T-helper 1 cell treated with Interleukin-12 subunit alpha and Interleukin-12 subunit beta and Interleukin-4 antibody, amounts not matched to agents 30 ng/mL and 1 ng/mL, for 36 hours (primary cell): ENCODE measurements around the gene TECTA. TPM values are rescaled to one million over a fixed set of nuclear protein-coding genes. Genes with fewer than 3 reads are reported as not detected.

Experiments
- intact Hi-C: fragments of 100-400 bp; cut with micrococcal nuclease; formaldehyde crosslinking; loops from one replicate; pipeline ENCODE4 v1.15.1; 2024
- total RNA-seq: library from RNA; stranded (reverse); gene quantifications from 2 replicates; pipeline ENCODE4 v1.2.3, GENCODE V29; 2022

TECTA gene
- total RNA-seq: 0.29 and 0.32 TPM in 2 replicates

- intact Hi-C loops: no loop called here
Observed at GRCh38 chr11:121100943-121101342, at the start of gene TECTA. Gene TECTA, plus strand, starts transcription at chr11:121101243. Its CDS starts 1,423 bp downstream, at chr11:121102666.

DNA sequence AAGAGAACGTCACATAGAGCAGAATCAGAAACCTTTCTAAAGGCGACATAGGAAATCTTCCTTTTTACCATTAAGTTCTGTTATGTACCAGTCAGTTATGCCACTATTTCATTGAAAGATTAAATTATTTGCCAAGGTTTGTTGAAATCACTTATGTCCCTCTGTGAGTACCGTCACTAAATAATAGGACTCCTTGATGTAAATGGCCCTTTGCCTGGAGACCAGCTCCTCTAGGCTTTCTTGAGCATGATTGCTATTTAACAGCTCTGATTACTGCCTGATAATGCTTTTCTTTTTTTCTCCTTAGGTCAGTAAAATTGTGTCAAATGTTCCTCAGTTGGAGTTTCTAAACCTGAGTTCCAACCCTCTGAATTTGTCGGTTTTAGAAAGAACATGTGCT lies 47.8 kb upstream of the TECTA start:
- intact Hi-C loops: no loop called here

DNA sequence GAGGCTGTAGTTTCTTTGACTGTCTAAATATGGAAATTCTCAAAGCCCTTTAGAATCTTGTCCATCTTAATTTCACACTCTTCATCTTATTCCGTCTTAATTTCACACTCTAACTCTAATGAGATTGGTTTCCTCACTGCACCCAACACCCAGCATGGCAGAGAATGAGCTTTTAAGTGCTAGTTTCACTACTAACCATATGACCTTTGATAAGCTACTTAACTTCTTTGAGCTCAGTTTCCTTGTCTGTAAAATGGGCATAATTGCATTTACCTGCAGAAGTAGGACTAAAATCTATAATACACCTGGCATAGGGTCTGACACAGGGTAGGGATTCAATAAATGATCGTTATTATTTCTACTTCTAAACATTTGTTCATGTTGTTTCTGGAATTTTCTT lies 46.8 kb upstream of the TECTA start:
- intact Hi-C loops: no loop called here

DNA sequence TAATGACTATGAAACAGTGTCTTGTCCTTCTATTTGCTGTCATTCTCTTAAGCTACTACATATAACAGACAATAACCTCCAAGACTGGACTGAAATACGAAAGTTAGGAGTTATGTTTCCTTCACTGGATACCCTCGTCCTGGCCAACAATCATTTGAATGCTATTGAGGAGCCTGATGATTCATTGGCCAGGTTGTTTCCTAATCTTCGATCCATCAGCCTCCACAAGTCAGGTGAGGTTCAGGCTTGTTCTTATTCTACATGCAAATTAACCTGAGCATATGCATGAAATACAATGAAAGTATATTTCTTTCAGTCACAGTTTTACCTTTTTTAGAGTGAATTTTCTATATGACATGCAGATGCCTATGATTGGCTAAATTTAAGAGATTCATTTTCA lies 46.0 kb upstream of the TECTA start:
- intact Hi-C loops: no loop called here

DNA sequence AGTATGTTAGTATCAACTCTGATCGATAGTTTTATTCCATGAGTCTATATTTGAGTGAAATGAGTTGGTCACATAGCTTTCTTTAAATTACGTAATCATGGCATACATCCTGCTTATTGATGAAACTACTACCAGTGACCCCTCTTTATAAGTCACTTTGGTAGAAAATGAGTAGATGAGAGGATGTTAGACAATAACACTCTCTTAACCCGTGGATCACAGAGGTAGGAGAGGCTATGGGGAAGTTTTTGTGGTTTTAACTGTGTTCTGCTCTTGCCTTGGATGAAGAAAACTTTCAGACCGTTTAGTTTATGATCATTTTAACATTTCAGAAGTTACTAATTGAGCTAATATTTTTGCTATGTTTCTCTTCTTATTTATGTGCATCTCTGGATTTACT lies 43.1 kb upstream of the TECTA start:
- intact Hi-C loops: loop anchor here (2.0 kb wide), 1 partner anchor 21 kb away; no protein-coding TSS in a partner anchor

- intact Hi-C loops: loop anchor here (2.0 kb wide), 1 partner anchor 22 kb away; no protein-coding TSS in a partner anchor
Observed at GRCh38 chr11:121058941-121059340, 42.1 kb upstream of the TECTA start.

DNA sequence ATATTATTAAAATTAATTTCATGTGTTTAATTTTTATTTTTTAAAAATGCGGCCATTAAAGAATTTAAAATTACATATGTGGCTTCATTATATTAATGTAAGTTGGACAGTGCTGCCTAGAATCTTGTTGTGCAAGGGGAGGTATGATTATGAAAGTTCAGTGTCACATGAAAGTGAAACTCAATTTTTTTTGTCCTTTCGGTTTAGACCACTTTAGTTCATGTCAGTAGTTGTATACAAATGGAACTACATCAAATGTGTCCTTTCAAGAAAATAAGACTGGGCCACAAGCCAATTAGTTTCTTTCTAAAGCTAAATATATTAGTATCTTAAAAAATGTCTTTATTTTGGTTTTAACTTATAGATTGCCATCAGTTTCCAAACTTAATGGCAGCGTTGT lies 41.4 kb upstream of the TECTA start:
- intact Hi-C loops: loop anchor here (2.0 kb wide), 1 partner anchor 23 kb away; no protein-coding TSS in a partner anchor

DNA sequence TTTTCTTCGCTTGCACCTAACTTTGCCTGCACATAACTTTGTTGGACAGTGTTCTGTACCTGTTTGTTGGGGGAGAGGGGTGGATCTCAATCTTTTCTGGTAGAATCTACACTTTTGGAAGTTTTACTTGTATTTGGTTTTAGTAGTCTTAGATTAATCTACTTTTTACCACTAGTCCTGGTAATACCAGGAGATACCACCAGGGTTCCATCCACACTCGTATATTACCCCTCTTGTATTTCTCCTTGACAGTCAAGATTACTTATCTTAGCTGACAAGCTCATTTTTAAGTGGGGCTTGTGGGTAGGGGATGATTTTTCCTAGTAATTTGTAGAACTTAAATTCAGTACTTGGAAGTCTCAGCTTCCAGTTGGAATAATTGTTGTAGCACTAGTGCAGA lies 37.3 kb upstream of the TECTA start:
- intact Hi-C loops: no loop called here

DNA sequence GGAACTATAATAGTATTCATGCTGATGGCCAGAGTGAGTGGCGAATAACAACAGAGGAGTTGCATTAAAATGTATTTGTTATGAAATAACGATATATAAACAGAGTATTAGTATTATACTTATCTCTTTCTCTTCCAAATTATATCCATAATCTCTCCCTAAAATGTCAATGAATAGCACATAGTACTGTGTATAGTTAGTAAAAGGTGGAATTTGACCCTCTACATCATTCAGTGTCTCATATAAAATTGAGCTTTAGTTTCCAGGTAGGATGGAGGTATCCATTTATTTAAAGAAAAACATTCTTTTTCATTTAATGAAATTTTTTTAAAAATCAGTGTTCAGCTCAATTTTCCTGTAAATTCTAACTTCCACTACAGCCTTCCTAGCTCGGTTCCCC lies 34.4 kb upstream of the TECTA start:
- intact Hi-C loops: no loop called here

GRCh38 chr11:121067026-121067425 lies 34.0 kb upstream of the TECTA start:
- intact Hi-C loops: no loop called here

DNA sequence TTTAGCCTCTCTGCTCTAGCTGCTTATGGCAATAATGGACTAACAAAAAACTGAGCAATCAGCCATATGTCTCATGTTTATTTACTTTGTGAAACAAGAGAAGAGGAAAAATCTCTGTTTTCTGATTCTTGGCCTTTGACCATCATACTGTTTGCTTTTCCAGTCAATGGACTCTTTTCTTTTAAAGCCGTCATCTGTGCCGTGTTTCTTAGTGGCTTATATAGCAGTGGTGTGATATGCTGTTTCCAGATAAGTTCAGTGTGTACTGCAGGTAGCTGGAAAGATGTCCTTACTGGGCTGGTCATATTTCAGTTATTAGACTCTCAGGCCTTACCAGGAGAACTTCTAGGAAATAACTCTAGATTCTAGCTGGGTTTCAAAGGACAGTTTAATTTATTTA lies 33.6 kb upstream of the TECTA start:
- intact Hi-C loops: no loop called here

- intact Hi-C loops: no loop called here
Observed at GRCh38 chr11:121067962-121068647, 32.9 kb upstream of the TECTA start.

- intact Hi-C loops: no loop called here
Observed at GRCh38 chr11:121068787-121069186, 32.3 kb upstream of the TECTA start.

DNA sequence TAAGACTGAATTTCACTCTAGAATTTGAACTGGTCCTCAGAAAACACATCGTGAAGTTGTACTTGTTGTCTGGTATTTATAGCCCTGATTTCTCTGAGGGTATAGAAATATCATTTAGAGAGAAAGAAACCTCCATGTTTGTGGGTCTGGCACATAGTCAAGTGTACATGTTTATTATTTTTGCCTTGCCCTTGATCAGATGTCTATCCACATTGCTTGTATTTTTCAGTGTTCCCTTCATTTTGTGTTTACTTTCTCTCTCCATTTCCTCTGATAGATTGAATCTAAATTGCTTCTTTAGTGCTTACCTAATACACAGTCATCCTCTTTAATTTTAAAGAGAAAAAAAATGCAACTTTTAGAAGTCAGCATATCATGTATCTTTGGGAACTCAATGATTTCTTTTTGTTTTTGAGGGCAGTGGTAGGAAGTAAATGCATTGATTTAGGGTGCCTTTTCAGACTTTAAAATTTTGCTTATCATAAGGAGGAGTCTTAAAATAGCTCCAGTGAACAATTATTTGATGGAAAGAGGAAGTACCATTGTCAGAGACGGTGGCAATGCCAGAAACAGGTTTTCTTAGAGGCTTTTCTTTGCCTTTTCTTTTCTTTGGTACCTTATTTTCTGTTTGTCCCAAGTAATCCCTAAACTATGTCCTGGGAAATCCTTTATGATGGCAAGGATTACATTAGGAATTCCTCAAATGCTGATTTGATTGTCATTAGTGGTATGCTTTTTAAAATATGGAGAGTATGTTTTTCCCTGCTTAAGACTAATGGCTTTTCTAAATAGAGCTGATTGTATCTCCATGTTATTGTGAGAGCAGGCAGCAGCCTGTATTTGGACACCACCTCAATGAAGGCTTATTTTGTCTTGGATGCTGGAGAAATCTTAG lies 29.8 kb upstream of the TECTA start:
- intact Hi-C loops: no loop called here

DNA sequence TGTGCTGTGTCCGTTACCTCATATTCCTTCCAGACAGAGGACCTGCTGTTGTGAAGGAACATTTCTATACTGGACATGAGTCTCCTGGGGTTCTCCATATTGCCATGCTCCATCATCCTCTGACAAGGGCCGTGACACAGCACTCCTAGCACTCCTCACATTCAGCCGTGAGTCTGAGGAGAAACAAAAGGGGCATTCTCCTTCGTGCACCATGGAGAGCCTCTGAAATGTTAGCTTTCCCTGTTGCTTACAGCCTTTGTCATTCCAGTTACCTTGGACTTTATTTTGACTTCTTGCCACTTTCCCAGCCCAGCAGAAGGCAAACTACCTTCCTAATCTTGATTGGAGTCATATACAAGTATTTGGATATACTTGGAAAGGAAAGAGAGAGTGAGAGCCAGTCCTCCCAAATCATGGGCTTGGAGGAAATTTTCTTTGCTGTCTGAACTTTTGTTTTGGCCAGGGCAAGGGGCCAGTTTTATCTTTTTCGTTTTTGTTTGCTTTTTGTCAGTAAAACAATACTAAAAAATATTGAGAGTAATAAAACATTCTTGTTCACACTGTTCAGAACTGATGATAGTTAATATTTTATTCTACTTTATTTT lies 29.1 kb upstream of the TECTA start:
- intact Hi-C loops: no loop called here

GRCh38 chr11:121081321-121081720 lies 19.7 kb upstream of the TECTA start:
- intact Hi-C loops: no loop called here

- intact Hi-C loops: no loop called here
Observed at GRCh38 chr11:121082219-121082618, 18.8 kb upstream of the TECTA start.

DNA sequence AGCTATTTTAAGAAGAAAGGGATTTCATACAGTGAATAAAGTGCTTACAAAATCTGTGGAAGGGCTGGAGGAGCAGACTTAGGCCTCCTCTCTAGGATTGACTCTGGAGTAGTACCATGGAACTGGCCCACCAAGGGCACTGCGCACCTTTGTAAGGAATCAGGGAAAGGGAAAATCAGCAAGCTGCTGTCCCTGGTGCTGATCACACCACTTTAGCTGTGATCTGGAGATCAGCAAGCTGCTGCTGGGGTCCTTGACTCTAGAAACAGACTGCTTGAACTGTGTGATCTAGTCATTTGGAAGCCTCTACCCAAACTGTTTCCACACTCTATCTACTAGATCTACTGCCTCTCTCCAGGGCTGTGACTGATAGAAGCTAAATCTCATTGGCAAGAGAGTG lies 18.4 kb upstream of the TECTA start:
- intact Hi-C loops: no loop called here

GRCh38 chr11:121086866-121087265 lies 14.2 kb upstream of the TECTA start:
- intact Hi-C loops: no loop called here

DNA sequence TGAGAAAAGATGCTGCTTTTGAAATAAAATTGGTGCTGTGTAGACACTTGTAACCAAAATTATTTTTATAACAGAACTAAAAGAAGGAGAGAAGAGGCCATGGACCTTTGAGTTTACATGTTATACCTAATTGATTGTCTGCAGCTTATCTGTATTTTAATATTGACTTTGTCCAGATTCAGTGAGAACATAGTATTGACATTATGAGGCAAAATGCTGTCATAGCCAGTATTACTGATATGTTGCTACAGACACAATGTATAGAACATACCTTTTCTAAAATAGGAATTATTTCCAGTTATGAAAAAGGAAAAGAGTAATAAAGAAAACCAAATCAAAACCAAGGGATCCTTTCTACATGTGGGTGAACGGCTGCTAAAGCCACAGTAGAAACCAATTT lies 11.5 kb upstream of the TECTA start:
- intact Hi-C loops: no loop called here

DNA sequence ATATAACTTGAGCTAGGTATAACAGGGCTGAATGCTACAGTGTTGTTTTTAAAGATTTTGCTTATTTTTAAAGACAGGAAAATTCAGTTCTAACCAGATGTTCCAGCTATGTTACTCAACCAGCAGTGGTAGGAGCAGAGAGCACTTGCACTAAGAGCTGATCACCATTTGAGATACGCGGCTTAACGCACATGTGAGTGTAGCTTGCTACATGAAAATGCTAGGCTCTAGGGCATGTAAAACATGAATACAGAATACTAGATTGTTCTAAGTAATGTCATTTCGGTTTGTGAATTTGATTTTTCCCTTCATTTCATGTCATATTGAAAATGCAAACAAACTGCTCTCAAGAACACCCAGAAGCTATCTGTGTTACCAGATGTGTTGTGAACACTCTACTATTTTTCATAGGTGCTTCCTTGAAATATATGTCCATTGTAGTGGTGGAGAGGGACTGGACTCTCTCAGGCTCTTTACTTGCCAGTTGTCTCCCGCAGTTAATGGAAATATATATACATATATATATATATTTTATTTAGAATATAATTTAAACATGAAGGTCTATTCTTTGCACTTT lies 10.8 kb upstream of the TECTA start:
- intact Hi-C loops: no loop called here
